Uterus (tissue), 2 donors: ENCODE results near the gene BMPR1A.

Experiments used
- POLR2A ChIP-seq, 2 donors: fragments of 450-650 bp; IDR thresholded peaks; one replicate each; pipeline ENCODE4 v1.6.1; 2016; ENCODE audit warnings: antibody characterized with exemption in 2 of 2, mild to moderate bottlenecking in 1 of 2, moderate library complexity in 1 of 2
- TF ChIP-seq, protein P1 (sequence below), 4 experiments: fragments of 200-600 bp in 2 of 4; fragments of 450-650 bp in 2 of 4; sonication (generic) in 2 of 4; IDR thresholded peaks; one replicate each; pipeline ENCODE4 v1.5.1; 2016 to 2019; ENCODE audit warnings: antibody characterized with exemption in 4 of 4, mild to moderate bottlenecking in 2 of 4, moderate library complexity in 1 of 4

DNA sequence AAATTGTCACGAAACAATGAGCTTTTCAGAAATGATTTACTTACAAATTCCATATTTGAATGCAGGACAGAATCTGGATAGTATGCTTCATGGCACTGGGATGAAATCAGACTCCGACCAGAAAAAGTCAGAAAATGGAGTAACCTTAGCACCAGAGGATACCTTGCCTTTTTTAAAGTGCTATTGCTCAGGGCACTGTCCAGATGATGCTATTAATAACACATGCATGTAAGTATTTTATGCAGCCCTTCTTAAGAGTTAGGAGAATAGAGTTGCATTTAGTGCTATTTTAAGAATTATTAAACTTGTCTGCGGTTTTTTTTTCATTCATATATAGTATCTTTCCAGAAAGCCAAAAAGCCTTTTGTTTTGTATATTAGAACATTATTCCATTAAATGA is 133.6 kb downstream of the BMPR1A start:
- no peak for TF ChIP-seq POLR2A (IDR thresholded peaks at IDR 0.05)
- TF ChIP-seq, protein P1, sequence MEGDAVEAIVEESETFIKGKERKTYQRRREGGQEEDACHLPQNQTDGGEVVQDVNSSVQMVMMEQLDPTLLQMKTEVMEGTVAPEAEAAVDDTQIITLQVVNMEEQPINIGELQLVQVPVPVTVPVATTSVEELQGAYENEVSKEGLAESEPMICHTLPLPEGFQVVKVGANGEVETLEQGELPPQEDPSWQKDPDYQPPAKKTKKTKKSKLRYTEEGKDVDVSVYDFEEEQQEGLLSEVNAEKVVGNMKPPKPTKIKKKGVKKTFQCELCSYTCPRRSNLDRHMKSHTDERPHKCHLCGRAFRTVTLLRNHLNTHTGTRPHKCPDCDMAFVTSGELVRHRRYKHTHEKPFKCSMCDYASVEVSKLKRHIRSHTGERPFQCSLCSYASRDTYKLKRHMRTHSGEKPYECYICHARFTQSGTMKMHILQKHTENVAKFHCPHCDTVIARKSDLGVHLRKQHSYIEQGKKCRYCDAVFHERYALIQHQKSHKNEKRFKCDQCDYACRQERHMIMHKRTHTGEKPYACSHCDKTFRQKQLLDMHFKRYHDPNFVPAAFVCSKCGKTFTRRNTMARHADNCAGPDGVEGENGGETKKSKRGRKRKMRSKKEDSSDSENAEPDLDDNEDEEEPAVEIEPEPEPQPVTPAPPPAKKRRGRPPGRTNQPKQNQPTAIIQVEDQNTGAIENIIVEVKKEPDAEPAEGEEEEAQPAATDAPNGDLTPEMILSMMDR (IDR thresholded peaks at IDR 0.05) = no peak
